NCI-H524 (cell line): ENCODE data around the gene ABCF3.

Source experiments
- DNase-seq, 2 experiments: peaks; one replicate each; lab custom pipeline; 2025; lab: John Stamatoyannopoulos, UW

The ABCF3 gene

GRCh38 chr3:184185461-184186183 is 377 bp upstream of the ABCF3 start:
- peak; percentile 99 for DNase-seq

- peak; percentile 15 to 67 for DNase-seq
Observed at GRCh38 chr3:184186902-184187207, 856 bp downstream of the ABCF3 start.

GRCh38 chr3:184188080-184188479 is 2.1 kb downstream of the ABCF3 start:
- DNase-seq, result no peak

GRCh38 chr3:184189421-184189820 is 3.4 kb downstream of the ABCF3 start:
- no peak for DNase-seq

GRCh38 chr3:184192889-184193288 is 6.9 kb downstream of the ABCF3 start:
- no peak for DNase-seq

GRCh38 chr3:184193991-184194539 is 8.1 kb downstream of the ABCF3 start:
- no peak for DNase-seq

GRCh38 chr3:184196536-184196935 is 10.5 kb downstream of the ABCF3 start:
- peak; percentile 61 to 79 for DNase-seq

- no peak for DNase-seq
Observed at GRCh38 chr3:184198509-184198908, 12.5 kb downstream of the ABCF3 start.

- DNase-seq, result no peak
Observed at GRCh38 chr3:184200825-184201224, 14.8 kb downstream of the ABCF3 start.

GRCh38 chr3:184203526-184203925 is 17.5 kb downstream of the ABCF3 start:
- DNase-seq, result no peak

GRCh38 chr3:184209146-184209923 is 23.3 kb downstream of the ABCF3 start:
- DNase-seq, result no peak

GRCh38 chr3:184211297-184211696 is 25.3 kb downstream of the ABCF3 start:
- DNase-seq, result no peak

- no peak for DNase-seq
Observed at GRCh38 chr3:184211718-184212117, 25.7 kb downstream of the ABCF3 start.

- peak; percentile 55 to 70 for DNase-seq
Observed at GRCh38 chr3:184218814-184219213, 32.8 kb downstream of the ABCF3 start.

- no peak for DNase-seq
Observed at GRCh38 chr3:184222521-184222920, 36.5 kb downstream of the ABCF3 start.

- no peak for DNase-seq
Observed at GRCh38 chr3:184223946-184224345, 37.9 kb downstream of the ABCF3 start.

- peak; percentile 34 to 40 for DNase-seq
Observed at GRCh38 chr3:184227481-184227935, 41.5 kb downstream of the ABCF3 start.

GRCh38 chr3:184228376-184229137 is 42.6 kb downstream of the ABCF3 start:
- DNase-seq, result peak in 1 of 2 experiments; percentile 40

- peak; percentile 60 to 85 for DNase-seq
Observed at GRCh38 chr3:184229394-184230080, 43.5 kb downstream of the ABCF3 start, which contains the start of gene VWA5B2. Gene VWA5B2 (plus strand): TSS chr3:184229585. CDS start chr3:184230529, 944 bp downstream.

GRCh38 chr3:184230081-184230602 is 44.1 kb downstream of the ABCF3 start:
- DNase-seq, result peak; percentile 44 to 69
